GM19467 (cell line): Measurements from ENCODE around the gene GNG11.

Experiments
- ATAC-seq: cut with Tn5 transposase; IDR thresholded peaks from one replicate; pipeline ENCODE4 v1.9.1; 2021; ENCODE audit warnings: mild to moderate bottlenecking, moderate library complexity; ENCODE audit not compliant: unreplicated experiment

Gene GNG11

DNA sequence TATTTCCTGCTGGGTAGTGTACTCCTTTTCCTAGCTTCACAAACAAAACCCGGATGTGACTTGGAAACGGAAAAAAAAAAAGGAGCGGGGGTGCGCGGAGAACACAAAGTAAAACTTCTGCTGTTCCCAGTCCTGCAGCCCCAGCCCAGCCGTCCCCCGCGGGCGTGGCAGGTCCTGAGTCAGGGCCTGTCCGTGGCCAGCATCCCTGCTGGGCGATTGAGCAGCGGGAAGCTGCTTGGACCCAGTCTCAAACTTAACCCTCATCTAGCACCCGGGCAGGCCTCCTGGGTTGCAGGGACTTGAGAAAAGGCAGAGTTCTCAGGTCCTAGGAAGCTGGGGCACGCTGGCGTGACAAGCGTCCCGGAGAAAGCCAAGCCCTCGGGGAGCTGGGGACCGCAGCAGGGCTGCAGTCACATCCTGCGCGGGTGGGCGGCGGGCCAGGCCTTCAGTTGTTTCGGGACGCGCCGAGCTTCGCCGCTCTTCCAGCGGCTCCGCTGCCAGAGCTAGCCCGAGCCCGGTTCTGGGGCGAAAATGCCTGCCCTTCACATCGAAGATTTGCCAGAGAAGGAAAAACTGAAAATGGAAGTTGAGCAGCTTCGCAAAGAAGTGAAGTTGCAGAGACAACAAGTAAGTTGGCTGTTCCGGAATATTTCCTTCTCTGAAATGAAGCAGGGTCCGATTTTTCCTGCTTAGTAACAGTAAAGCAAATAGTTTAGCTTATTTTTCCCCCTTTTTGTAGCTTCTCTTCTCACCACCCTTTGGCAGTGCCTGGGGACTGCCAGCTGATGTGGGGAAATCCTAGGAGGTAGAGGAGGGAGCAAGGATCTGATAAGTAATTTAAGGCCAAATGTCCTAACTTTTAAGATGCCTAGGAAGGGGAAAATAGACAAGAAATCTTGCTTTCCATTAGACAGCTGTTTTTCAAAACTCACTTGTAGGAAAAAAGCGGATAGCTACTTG lies at the start of gene GNG11:
GNG11 (plus strand) TSS at position 129 of the 960 bp plus-strand sequence; CDS start at position 532, 403 bp downstream.
- peak; percentile 96 for ATAC-seq

- ATAC-seq = no peak
These were observed 47.4 kb upstream of the GNG11 start for GRCh38 chr7:93873998-93874574.

- no peak for ATAC-seq
These were observed 43.8 kb upstream of the GNG11 start for GRCh38 chr7:93877742-93878141.

DNA sequence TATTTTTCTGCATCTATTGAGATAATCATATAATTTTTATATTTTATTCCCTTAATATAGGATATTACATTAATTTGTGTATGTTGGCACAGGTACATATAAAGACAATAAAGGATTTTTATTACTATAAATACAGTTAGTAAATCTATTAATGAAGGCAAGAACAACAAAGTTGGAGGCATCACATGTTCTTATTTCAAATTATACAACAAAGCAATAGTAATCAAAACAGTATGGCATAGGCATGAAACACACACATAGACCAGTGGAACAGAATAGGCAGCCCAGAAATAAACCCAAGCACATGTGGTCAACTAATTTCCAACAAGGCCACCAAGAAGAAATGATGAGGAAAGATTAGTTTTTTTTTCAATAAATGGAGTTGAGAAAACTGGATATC lies 42.2 kb upstream of the GNG11 start:
- ATAC-seq = no peak

GRCh38 chr7:93882468-93882867 lies 39.1 kb upstream of the GNG11 start:
- ATAC-seq = no peak

DNA sequence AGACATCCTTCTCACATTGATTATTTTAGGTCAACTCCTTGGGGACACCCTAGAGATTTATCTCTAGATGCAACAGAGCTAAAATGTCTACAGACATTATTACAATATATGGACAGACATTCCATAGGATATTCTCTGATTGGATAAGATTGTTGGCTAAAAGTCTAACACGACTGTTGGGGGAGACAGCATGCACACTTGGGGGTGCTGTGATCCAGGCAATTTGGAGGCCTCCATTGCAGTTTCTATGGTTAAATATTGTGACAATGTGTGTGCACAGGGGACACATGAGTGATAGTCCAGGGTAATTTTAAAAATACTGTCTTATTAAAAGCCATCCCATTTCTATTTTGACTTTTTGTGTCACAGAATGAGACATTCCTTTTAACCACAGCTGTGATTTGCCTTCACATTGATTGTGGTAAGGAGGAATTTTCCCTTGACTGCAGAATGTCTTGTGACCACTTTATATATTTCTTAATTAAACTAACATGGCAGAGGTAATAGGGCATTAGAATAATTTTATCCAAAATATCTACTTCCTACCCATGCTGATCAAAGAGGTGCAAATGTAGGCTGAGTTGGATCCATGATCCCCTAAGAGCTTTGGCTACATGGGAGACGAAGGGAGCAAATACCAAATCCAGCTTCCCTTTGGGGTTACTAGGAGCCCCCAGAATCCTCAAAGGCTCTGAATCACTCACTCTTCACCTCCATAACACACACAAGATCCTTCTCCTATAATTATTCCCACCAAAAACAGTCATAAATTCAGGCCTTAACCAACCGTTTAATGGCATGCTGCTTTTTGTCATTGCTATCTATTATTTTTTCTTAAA lies 38.2 kb upstream of the GNG11 start:
- no peak for ATAC-seq

DNA sequence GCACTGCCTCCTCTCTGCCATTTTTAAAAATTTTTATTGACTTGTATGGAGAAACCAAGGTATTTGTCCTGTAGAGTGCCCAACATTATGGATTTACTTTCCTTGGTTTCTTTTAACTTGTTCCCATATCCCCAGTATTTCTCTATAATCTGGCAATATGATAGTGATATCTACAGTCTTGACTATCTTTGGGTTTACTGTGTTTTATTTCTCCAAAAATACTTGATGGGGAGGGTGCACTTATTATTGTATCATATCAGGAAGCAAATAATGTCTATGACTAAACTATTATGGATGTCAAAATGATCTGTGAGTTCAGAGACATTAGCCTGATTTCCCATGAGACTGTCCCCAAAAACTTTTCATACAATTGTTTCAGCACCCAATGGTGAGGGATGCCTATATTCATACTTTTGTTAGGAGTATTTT lies 37.6 kb upstream of the GNG11 start:
- ATAC-seq = no peak

DNA sequence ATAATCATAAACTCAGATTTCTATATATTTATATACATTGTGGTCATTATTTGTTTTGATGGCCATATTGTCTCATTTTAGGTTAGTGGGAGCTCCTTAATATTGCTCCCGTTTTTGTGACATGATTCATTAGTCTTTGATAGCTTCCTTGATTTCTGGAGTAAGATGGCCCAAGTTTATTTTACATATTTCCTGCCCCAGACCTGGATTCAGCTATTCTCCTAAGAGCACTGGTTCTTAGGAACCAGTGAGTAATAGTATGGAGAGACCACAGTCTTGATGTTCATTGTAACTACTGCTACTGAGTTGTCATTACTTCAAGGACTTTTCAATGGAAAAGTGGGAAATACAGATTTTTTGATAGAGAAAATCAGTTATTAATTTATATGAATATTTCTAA lies 37.0 kb upstream of the GNG11 start:
- ATAC-seq = no peak

GRCh38 chr7:93889261-93889660 lies 32.3 kb upstream of the GNG11 start:
- ATAC-seq = no peak

GRCh38 chr7:93890041-93890463 lies 31.5 kb upstream of the GNG11 start:
- no peak for ATAC-seq

DNA sequence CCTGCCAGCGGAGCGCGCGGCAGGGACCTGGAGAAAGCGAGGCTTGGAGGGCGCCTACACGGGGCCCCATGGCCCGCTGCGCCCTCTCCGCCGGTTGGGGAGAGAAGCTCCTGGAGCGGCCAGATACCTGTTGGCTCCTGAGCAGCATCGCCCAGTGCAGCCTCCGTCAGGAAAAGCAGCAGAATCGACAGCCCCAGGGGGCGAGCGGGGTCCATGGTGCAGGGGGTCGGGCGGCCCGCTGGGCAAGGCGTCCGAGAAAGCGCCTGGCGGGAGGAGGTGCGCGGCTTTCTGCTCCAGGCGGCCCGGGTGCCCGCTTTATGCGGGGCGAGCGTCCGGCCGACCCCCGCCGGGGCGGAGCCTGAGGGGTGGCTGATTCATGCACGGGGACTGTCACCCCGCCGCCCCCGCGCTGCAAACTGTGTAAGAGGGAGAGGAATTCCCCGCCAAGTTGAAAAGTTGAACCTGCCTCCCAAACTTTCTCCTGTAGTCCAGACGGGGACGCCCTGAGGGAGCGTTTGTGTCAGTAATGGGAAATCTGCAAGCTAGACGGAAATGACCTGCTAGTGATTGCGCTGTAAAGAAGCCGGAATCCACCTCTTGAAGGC lies 31.0 kb upstream of the GNG11 start, which contains the start of gene TFPI2:
TFPI2 (minus strand) TSS at position 290 of the 605 bp plus-strand sequence; CDS start at position 215, 75 bp downstream.
- ATAC-seq = no peak

GRCh38 chr7:93894426-93894825 lies 27.1 kb upstream of the GNG11 start:
- ATAC-seq = no peak

DNA sequence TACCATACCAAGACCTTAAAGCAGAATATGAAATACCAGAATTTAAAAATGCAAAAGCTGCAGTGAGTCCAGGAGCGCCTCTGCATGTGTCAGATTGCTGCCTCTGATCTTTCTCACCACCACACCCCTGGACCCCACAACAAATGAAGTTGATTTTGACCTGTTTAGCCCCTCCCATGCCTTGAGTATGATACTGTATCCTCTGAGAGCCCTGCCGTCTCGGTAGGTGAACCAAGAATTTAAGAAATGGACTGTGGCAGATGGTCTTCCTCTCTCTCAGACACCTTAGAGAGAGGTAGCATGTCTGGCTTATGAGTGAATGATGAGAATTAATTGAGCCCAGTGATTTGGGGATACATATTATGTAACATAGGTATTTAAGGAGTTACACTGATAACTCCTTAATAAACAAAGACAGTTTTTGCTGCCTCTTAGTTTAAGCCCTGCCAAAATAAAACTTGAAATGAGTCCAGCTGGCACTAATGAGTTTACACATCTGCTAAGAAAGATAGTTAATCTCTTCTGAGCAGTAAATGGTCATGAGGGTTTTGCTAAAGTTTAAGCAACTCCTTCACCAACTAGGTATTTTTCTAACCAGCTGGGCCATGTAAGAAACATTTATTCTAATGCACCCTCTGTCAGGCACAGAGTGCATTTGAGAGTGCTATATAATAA lies 26.4 kb upstream of the GNG11 start:
- no peak for ATAC-seq

GRCh38 chr7:93895859-93896600 lies 25.5 kb upstream of the GNG11 start:
- no peak for ATAC-seq

DNA sequence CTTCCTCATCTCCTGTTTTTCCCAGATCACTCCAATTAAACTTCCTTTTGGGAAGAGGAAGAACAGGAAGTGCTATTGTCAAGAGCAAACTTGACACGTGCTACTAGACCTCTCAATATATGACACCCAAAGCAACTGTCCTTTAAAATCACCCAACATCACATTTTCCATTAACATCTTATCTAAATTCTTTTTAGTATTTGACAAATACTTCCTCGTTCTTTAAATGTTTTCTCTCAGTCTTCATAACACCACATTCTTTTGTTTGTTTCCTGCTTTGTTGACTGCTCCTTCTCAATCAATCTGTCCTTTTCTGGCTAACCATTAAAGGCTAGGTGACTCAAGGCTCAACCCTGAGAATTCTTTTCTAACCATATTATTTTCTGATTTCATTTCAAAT lies 23.9 kb upstream of the GNG11 start:
- no peak for ATAC-seq

- ATAC-seq = no peak
These were observed 18.6 kb upstream of the GNG11 start for GRCh38 chr7:93902777-93903423.

GRCh38 chr7:93906267-93906666 lies 15.3 kb upstream of the GNG11 start, which contains the start of gene GNGT1:
Gene GNGT1, plus strand, starts transcription at chr7:93906567. Its CDS starts 180 bp downstream, at chr7:93906747.
- ATAC-seq = no peak

GRCh38 chr7:93910076-93910994 lies 11.2 kb upstream of the GNG11 start:
- no peak for ATAC-seq
